CD4-positive, alpha-beta T cell treated with Interleukin-2 at 100 ng/mL for 4 hours (primary cell): ENCODE results near the gene SOX3.

ENCODE experiments used
- DNase-seq: peaks from one replicate; pipeline ENCODE4 v3.0.0-alpha.2; 2020; ENCODE audit warnings: low spot score

SOX3 gene

GRCh38 chrX:140495739-140496138, 9.1 kb downstream of the SOX3 start:
- DNase-seq: no peak

- no peak for DNase-seq
These were observed 12.5 kb downstream of the SOX3 start for GRCh38 chrX:140492066-140492994.

GRCh38 chrX:140480765-140481164, 24.1 kb downstream of the SOX3 start:
- no peak for DNase-seq

GRCh38 chrX:140477987-140478386, 26.9 kb downstream of the SOX3 start:
- DNase-seq: no peak

GRCh38 chrX:140475025-140475424, 29.8 kb downstream of the SOX3 start:
- DNase-seq: no peak

- DNase-seq: no peak
These were observed 37.7 kb downstream of the SOX3 start for GRCh38 chrX:140467211-140467610.
